ENCODE measurements around the gene PADI1. TPM values are rescaled to one million over a fixed set of nuclear protein-coding genes. Genes with fewer than 3 reads are reported as not detected.

PADI1 gene
- total RNA-seq, 1 experiment from 2014 or later, result 0.24 TPM

DNA sequence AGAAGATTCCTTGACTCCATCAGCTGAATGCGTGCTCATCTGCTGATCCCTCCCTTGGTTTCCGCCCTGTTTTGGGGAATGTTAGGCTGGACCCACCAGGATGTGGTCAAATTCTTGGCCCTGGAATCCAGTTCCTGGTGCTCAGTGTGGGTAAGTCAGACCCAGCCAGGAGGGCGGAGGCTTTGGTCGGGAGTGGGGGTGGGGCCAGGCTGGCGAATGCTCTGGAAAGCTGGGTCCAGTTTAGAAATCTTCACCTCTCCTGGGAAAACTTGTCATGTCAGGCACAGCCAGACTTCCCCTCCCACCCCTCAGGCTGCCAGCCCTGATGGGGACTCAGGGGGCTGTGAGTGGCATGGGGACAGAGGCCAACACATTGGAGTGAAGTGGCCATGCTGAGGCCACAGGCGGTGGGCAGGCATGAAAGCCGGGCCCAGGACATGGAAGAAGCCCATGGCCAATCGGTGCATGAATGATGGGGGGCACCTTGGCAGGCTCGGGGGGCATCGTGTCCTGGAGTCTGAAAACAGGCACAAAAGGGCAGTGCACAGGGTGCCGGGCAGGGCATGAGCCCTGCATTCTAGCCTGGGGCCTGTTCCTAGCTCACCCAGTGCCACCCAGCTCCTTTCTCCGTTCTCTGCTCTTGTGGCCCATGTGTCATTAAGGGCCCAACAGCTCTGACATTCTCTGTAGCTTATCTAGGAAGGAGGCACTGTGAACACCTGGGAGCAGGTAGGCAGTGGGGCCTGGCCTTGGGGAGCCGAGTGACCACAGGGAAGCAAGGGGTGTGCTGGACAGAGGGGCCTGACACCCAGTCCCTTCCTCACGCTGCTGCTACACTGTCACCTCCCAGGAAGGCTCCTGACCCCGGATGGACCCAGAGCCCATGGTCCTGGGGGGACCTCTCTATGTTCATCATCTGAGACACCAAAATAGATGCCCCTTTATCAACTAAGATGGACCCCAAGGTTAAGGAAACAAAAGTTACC lies 14.6 kb upstream of the PADI1 start:
- H3K4me2 ChIP-seq (ENCODE audit: insufficient read depth, insufficient read length, low read length), result no peak overlapping the region
- Mint-ChIP-seq H3K9me3 (peaks cover 3 to 11% of the 10 kb centered on the region in 2 experiments; a peak in 3 of 5 replicates), H3K4me3 (no peak overlapping the region), H3K27me3 (ENCODE audit: low read depth) (peaks cover 4% of the 10 kb centered on the region; the same call in 1 of the 2 replicates), H3K27ac (peak overlapping the region in 1 of 3 experiments; percentile 79; a peak in 1 of 7 replicates), H3K36me3 (ENCODE audit: insufficient read depth in 1 of 3, low read depth in 3 of 3) (peaks cover 0 to 11% (median 0%) of the 10 kb centered on the region in 3 experiments; a peak in 3 of 7 replicates), H3K4me1 (peaks cover 16 to 20% of the 10 kb centered on the region in 2 experiments)
- no peak overlapping the region for H3K56ac ChIP-seq (ENCODE audit: insufficient read length, low read depth, low read length)
- no peak overlapping the region for H3K18ac ChIP-seq (ENCODE audit: insufficient read length, low read depth, low read length)
- H3K4me1 ChIP-seq (ENCODE audit: insufficient read depth, low read length), result no peaks in the 10 kb centered on the region; the same call in 1 of the 2 replicates
- H2BK12ac ChIP-seq (ENCODE audit: insufficient read length, low read depth, low read length), result no peak overlapping the region
- no peak overlapping the region for H3K4ac ChIP-seq (ENCODE audit: low read depth, low read length)
- no peak overlapping the region for H4K8ac ChIP-seq (replicated peaks; ENCODE audit: insufficient read length, low read depth, low read length)
- no peak overlapping the region for H2AK5ac ChIP-seq (ENCODE audit: insufficient read length, low read length)
- no CpG with 5 or more reads among the region's 15 CpGs for WGBS (ENCODE audit: extremely low coverage, insufficient read length, low lambda C conversion rate)
- DNase-seq, result no peak
- no peak overlapping the region for H3K23ac ChIP-seq (ENCODE audit: insufficient read length, low read depth, low read length)
- no peak overlapping the region for H3T11ph ChIP-seq (ENCODE audit: low read length)
- H2BK15ac ChIP-seq (ENCODE audit: low read depth, low read length), result no peak overlapping the region
- H3K23me2 ChIP-seq (ENCODE audit: insufficient read length, low read depth, low read length, poor library complexity, severe bottlenecking), result no peaks in the 10 kb centered on the region
- no peak overlapping the region for H2AFZ ChIP-seq (ENCODE audit: low read length)
- H2BK5ac ChIP-seq (ENCODE audit: insufficient read length, low read length), result no peak overlapping the region
- no peaks in the 10 kb centered on the region for H3K9me3 ChIP-seq (ENCODE audit: control insufficient read depth, low read depth, low read length)
- no peak for TF ChIP-seq CTCF (conservative IDR thresholded peaks at IDR 0.05)
- no peak overlapping the region for H3K9ac ChIP-seq (ENCODE audit: extremely low read depth, insufficient read length, low read length)
- H3K79me2 ChIP-seq (ENCODE audit: insufficient read depth, low read length), result no peaks in the 10 kb centered on the region
- H3K79me1 ChIP-seq (ENCODE audit: insufficient read depth, low read depth, low read length, poor library complexity, severe bottlenecking), result no peaks in the 10 kb centered on the region
- no peaks in the 10 kb centered on the region for H4K20me1 ChIP-seq (ENCODE audit: control insufficient read depth, insufficient read depth, insufficient read length)
- H3K27ac ChIP-seq (ENCODE audit: insufficient read length, low read depth, low read length), result no peak overlapping the region
- no peak overlapping the region for H2BK120ac ChIP-seq (ENCODE audit: low read depth, low read length, poor library complexity, severe bottlenecking)
- no peak overlapping the region; the same call in 1 of the 2 replicates for H3K14ac ChIP-seq (ENCODE audit: insufficient read depth, low read length)
- no peak overlapping the region for H2BK20ac ChIP-seq (ENCODE audit: low read depth, low read length, poor library complexity, severe bottlenecking)
- no peak overlapping the region for H4K91ac ChIP-seq (ENCODE audit: insufficient read length, low read depth, low read length)
- H4K5ac ChIP-seq (ENCODE audit: insufficient read length, low read depth, low read length), result no peak overlapping the region
- no peaks in the 10 kb centered on the region for H3K27me3 ChIP-seq (ENCODE audit: insufficient read depth, low read length)

Data from H9 (cell line).